NOMO-1 treated with dmso at 0.1 percent for 144 hours (cell line): ENCODE data around the gene BCL2L2.

Experiments used
- DNase-seq: peaks from one replicate; lab custom pipeline; 2025; ENCODE audit not compliant: unreplicated experiment; lab: John Stamatoyannopoulos, UW

The BCL2L2 gene

DNA sequence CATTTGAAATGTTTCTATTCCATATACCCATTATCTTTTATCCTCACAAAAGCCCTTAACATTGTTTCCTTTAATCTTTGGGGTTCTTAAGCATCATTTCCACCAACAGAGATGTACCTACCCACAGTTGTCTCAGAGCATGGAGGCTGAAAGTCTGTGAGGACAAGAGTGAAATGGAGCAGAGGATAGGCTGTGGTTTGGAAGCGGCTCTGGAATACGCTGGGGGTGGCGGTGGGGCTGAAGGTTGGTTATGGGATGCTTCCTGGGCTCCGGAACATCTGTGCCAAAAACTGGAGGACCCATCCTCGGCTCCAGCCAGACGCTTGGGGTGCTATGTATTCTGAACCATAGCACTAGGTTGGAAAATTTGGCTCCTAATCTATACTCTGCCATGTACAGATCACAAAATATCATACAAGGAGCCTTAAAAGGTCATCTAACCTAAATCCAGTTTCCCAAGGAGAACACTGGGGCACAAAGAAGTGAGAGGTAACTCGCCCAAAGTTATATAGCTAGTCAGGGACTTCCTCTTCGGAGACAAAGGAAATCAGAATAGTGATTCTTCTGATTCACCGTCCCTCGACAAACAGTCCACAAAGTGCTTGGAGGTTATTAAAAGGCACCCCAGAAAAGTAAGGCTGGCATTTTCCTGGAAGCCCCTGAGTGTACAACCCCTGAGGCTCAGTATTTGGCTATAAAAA, 6.5 kb upstream of the BCL2L2 start:
- DNase-seq = no peak

DNA sequence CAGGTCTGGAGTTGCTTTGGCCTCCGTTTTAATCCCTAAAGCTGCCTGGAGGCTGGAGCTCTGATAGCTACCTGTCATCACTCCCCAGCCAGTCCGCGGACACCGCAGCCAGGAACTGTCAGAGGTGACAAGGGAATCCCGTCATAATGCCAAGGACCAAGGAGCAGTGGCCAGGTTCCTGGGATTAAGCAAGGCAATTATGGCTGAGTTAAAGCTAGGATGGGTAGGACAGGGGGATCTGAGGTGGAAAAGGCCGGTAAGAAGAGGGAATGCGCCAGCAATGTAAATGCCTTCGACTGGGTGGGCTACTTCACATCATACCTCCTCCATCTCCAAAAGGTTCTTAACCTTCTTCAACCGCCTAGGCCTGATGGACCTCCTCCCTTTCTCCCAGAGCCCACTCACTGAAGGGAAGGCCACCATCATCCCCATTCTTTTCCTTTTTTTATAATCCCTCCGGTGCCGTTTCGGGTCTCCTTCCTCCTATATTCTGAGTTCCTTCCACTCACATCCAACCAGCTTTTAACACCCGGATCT, 5.9 kb upstream of the BCL2L2 start:
- no peak for DNase-seq

DNA sequence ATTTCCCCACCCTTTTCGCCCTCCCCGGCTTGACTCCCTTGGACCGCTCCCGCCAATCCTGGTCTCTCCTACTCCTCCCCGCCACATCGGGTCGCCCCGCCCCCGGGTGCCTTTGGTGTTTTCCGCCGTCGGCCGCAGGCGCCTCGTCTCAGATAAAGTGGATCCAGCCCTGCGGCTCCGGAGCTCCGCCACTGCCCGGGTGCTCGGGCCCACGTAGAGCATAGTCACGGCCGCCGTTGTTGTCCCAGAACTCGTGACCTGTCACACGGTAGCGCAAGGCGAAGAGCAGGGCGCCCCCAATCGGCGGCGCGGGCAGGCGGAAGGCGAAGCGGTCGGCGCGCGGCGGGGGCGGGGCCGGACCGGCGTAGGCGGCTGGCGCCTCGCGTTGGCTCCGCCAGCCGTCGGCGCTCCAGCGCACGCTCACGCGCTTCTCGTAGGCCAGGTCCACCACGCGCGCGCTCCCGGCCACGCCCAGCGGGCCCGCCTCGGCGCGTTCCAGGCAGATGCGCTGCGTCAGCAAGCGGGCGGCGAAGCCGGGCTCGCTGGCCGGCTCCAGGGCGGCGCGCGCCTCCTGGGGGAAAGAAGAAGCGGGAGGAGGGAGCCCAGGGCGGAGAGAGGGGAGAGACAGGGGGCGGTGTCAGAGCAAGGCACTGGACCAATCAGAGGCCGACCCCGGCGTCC, 5.2 kb upstream of the BCL2L2 start:
- DNase-seq = peak; percentile 99

DNA sequence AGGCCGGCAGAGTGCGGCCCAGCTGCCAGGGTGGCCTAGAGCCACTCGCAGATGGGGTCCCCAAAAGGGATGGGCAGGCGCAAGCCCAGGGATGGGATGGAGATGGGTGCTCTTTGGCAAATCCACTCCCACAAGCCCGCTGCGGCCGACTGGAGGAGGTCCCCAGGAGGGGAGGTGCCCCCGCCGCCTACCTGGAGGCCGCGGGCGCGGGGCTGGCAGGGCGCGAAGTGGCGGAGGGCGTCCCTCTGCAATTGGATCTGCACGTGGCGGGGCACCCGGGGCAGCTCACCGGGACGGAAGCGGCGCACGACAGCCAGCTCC, 4.7 kb upstream of the BCL2L2 start:
- no peak for DNase-seq

DNA sequence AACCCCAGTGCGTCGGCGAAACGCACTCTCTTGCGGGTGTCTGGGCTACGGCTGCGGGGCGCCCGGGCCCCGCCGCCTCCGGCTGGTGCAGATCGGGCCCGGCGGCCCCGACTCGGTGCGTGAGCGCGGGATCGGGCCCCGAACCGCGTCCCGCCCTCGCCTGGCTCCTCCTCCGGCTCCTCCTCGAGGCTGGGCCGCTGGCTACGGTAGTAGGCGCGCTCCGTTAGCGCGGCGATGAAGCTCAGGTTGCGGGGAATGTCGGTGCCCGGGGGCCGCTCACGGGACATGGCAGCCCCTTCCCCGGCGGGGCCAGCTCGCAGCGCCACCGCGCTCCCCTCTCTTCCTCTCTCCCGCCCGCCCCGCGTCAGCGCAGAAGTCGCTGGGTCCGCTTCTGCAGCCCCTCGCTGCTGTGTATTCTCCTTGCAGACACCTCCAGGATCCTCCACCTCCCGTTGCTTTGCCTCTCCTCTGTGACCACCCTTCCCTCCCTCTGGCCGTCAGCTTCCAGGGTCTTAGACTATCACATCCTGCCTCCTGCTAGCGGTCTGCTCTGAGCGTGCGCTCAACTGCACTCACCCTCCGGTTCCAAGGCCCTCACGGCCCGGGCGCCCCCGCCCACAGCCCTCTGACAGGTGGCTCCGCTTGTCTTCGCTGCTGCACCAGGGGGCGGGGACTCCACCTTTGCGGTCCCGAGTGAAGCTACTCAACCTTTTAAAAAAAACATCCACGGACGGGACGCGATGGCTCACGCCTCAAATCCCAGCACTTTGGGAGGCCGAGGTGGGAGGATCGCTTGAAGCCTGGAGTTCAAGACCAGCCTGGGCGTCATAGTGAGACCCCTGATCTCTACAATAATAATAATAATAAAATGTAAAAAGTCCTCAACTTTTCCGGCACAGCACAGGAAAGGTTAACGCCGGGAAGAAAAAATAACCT, 4.1 kb upstream of the BCL2L2 start, which contains the start of gene PPP1R3E:
TSS of gene PPP1R3E (minus strand) at position 570 of the 936 bp plus-strand sequence. CDS start at position 287, 283 bp downstream.
- DNase-seq = no peak

DNA sequence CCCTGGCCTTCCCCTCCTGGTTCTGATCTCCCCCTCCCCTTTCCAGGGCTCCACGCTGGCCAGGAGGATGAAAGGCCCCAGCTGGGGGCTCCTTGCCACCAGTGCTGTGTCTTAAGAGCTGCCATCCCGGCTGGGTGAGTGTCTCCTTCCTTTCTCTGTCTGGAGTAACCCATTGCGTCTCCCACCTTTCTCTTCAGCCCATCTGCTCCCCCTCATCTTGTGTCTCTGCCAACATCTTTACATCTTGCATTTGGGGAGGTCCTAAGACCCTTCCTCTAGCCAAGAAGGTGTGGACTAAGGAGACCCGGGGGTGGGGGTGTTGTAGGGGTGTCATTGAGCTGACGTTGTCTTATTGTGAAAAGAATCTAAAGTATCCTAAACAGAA, 505 bp downstream of the BCL2L2 start:
- no peak for DNase-seq

DNA sequence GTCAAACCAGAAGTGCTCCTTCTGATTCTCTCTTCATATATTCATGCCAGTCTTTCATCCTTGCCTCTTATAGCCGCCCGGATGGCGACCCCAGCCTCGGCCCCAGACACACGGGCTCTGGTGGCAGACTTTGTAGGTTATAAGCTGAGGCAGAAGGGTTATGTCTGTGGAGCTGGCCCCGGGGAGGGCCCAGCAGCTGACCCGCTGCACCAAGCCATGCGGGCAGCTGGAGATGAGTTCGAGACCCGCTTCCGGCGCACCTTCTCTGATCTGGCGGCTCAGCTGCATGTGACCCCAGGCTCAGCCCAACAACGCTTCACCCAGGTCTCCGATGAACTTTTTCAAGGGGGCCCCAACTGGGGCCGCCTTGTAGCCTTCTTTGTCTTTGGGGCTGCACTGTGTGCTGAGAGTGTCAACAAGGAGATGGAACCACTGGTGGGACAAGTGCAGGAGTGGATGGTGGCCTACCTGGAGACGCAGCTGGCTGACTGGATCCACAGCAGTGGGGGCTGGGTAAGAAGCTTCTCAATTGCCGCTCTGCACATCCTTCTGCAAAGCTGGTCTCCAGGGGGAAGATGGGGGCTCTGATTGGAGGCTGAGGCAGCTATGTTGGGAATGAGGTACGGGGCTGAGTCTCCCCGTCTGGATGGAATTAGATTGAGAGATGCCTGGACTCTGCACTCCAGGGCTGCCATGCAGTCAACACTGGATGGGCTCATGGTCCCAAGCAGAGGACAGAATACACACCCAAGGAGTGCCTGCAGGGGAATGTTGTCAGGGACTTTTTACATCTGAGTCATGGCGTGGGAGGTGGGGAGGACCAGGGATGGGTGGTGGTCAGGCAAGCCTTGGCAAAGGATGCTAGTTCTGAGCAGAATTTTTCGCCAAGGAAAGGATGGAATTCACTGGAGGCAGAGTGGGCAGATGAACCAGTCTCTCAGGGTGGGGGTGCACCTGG, 1.3 kb downstream of the BCL2L2 start:
- no peak for DNase-seq

DNA sequence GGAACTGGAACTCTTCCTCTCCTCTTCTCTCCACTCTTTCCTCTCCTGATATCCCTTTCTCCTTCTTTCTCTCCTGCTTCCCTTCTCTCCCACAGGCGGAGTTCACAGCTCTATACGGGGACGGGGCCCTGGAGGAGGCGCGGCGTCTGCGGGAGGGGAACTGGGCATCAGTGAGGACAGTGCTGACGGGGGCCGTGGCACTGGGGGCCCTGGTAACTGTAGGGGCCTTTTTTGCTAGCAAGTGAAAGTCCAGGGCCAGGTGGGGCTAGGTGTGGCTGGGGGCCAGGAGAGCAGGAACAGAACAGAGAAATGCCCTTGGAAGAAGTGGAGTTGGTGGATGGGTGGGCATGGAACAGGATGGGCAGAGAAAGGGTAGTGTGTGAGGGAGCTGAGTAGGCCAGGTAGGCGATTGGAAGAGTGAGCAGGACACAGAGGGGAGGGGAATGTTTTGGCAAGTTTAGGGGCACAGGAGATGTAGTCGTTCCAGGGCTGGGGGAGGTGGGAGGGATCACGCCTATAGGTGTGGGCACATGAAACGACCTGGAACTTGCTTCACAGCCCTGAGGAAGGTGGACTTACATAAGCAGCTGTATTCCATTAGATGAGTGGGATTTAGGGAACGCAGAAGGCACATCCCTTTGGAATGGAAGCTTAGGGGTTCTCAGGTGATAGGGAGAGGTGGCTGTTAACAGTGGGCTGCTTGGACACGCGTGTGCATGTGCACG, 2.2 kb downstream of the BCL2L2 start:
- no peak for DNase-seq

DNA sequence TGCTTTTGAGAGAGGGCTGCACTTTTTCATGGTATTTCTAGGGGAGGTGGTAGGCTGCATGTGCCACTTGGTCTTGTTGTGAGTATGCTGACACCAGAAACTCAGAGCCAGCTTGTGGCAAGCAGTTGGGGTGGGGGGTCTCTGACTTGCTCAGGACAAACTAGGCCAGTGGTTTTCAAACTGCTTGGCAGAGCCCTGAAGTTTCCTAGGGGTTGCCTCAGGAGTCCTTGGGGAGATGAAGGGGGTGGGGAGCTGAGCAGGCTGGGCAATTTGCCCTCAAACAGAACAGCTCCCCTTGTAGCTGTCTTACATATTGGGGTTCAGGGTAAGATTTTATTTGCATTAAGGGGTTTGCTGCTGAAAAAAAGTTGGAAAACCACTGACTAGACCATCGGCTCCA, 3.9 kb downstream of the BCL2L2 start:
- no peak for DNase-seq

DNA sequence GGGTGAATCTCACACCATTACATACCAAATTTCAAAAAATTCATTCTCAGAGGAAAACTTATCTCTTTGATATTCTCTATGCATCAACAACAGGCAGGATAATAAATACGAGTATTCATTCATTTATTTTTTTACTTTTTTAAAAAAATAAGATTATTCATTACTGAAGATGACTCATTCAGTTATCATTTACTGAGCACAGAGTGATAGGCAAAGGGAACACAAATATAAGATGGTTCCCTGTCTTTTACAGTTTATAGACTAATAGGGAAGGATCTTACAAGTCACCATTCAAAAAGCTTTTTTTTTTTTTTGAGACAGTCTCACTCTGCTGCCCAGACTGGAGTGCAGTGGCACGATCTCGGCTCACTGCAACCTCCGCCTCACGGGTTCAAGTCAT, 9.7 kb downstream of the BCL2L2 start:
- DNase-seq = no peak

DNA sequence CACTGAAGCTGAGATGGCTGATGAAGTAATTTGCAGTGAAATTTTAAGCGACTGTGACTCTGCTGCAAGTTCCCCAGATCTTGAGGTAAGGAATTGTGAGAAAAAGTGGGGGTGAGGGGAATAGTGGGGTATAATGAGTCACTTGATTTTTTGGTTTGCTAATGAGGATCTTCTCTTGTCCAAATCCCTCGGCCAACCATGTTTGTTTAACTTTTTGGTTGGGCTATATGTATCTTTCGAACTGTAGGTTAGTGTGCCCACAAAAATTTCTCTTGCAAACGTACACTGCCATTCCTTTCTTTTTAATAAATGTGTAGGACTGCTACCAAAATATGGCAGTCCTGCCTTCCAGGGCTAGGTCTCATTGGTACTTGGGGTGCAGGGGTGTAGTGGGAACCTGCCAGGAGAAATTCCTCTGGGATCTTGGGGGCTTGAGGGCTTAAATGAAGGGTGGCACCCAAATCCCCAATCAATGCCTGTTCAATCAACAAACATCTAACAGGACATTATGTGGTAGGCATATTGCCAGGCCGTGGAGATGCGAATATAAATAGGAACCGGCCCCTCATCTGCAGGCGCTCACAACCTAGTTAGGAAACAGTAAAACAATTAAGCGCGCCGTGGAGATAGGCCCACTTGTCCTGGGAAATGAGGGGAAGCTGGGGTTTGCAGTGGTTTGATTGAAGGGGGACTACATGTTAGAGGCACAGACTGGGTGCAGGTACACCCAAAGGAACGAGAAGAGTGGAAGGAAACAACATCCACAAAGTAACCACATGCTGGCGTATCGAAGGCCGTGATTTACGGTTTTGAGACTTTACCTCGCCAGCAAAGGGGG, 13.3 kb downstream of the BCL2L2 start:
- DNase-seq = no peak

DNA sequence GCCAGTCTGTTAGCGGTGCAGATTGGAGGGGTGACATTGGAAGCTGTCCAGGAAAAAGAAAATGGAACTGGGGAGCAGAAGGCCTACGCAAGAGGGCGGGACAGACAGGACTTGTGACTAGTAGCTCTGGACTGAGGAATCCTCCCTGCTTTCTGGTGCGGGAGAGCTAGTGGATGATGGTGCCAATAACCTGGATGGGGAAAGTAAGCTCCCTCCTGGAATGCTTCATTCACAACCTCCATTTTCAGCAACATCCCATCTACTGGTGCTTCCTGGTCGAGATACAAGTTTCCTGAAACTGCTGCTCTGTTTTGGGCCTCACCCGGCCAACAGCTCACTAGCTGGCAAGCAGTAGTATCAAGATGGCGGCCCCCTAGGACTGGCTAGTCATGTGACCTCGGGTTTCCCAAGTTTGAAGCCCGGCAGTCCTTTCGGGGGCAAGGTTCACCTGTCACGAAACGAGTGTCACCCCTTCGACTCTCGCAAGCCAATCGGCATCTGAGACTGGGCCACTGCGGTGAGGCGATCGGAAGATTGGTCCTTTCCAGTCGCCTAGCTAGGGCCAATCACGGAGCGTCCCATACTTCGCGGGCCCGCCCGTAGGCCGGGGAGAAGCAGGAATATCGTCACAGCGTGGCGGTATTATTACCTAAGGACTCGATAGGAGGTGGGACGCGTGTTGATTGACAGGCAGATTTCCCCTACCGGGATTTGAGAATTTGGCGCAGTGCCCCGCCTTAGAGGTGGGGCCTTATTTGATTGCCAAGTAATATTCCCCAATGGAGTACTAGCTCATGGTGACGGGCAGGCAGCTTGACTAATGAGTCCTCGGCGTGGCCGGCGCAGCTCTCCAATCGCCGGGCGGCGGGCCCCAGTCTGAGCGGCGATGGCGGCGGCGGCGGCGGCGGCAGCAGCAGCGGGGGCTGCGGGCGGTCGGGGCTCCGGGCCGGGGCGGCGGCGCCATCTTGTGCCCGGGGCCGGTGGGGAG, 14.2 kb downstream of the BCL2L2 start, which contains the start of gene PABPN1:
TSS of gene PABPN1 (plus strand) at position 874 of the 988 bp plus-strand sequence. CDS start at position 887, 13 bp downstream.
- peak; percentile 99 for DNase-seq

DNA sequence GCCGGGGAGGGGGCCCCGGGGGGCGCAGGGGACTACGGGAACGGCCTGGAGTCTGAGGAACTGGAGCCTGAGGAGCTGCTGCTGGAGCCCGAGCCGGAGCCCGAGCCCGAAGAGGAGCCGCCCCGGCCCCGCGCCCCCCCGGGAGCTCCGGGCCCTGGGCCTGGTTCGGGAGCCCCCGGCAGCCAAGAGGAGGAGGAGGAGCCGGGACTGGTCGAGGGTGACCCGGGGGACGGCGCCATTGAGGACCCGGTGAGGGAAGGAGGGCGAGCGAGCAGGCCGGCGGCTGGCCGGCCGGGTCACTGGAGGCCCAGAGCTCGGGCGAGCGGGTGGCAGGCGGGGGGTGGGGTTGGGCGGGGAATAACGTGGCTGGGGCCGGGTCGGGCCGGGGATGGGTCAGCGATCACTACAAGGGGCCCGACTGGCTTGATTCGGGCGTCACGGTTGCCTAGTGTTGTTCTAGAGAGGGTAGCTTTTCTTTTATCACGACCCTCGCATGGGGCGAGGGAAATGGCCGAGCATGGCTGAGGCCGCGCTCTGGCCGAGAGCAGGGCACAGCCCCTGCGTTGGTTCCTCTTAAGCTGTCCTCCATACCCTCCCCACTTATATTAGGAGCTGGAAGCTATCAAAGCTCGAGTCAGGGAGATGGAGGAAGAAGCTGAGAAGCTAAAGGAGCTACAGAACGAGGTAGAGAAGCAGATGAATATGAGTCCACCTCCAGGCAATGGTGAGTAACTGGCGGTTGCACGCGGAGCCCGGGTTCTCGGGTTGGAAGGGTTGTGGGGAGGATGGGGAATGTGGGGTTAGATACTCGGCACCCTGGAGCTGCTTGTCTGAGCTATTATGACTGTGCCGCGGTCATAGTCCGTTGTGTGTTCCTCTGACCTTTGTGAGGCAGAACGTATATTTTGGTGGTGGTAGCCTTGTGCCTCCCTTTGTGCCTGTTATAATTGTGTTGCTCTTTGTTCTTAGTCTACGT, 15.2 kb downstream of the BCL2L2 start:
- peak; percentile 16 for DNase-seq

DNA sequence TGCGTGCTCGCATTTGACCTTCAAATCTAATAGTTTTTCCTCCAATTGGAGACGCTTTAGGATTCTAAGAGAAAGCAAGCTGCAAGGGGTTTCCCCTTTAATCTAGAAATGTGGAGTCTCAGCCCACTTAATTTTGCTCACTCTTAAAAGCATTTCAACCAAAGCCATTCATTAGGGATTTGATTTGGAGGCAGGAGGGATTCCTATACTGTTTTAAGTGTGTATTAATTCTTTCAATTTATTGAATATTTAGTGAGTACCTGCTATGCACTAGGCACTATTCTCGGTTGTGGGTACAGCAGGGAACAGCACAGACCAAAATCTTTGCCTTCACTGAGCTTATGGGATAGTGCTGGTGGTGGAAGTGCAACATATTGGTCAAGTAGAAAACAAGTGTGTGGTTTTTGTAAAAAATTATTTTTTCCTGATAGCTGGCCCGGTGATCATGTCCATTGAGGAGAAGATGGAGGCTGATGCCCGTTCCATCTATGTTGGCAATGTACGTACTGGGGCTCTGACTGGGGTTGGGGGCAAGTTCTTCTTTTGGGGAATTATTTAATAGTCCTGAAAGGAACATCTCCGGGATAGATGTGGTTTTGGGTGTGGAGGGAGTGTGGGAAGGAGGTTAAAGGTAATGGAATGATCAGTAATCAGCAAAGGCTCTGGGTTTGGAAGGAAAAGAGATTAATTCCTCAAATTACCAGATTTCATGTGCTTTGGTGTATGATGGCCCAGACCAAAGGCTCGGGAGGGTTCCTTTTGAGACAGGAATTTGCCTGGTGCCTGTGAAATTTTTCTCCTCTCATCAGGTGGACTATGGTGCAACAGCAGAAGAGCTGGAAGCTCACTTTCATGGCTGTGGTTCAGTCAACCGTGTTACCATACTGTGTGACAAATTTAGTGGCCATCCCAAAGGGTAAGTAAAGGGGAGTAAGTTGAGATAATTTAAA, 16.2 kb downstream of the BCL2L2 start:
- no peak for DNase-seq

DNA sequence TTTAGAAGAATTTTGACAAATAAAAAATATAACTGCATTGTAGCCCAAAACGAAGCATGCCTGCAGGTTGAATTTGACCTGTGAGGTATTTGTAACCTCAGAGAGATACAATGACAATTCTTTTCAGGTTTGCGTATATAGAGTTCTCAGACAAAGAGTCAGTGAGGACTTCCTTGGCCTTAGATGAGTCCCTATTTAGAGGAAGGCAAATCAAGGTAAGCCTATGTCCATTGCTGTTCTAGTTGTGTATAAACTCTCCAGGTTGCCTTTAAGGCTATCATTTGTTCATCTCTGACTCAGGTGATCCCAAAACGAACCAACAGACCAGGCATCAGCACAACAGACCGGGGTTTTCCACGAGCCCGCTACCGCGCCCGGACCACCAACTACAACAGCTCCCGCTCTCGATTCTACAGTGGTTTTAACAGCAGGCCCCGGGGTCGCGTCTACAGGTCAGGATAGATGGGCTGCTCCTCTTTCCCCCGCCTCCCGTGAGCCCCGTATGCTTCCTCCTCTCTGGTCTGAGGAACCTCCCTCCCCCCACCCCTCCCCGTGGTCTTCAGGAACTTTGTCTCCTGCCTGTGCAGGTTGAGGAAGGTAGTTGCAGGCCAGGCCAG, 17.3 kb downstream of the BCL2L2 start:
- no peak for DNase-seq
